ENCODE data around the gene CAPNS1.

The CAPNS1 gene

GRCh38 chr19:36153126-36153525 is 13.3 kb downstream of the CAPNS1 start:
- no peak overlapping the region for H3K27ac ChIP-seq (ENCODE audit: low read length)
- TF ChIP-seq EZH2 (IDR thresholded peaks at IDR 0.05; ENCODE audit: borderline replicate concordance, low read depth, low read length, severe bottlenecking) (no peak), CTCF (IDR thresholded peaks at IDR 0.05; ENCODE audit: borderline replicate concordance, extremely low read depth, low read length, poor library complexity, severe bottlenecking) (no peak)
- ATAC-seq (ENCODE audit: insufficient read depth, low read depth) (no peak), DNase-seq (no peak)
- H3K4me2 ChIP-seq (ENCODE audit: insufficient read depth, low read length): no peak overlapping the region
- no peaks in the 10 kb centered on the region for H3K4me1 ChIP-seq (ENCODE audit: insufficient read depth, low read length)
- H3K9ac ChIP-seq (ENCODE audit: low read depth, low read length): no peak overlapping the region
- peaks cover 28% of the 10 kb centered on the region for H3K36me3 ChIP-seq (ENCODE audit: insufficient read depth, low read length)
- no peaks in the 10 kb centered on the region for H3K9me3 ChIP-seq (ENCODE audit: insufficient read depth, low read length, severe bottlenecking)
- H3K79me2 ChIP-seq (ENCODE audit: insufficient read depth, low read length): no peaks in the 10 kb centered on the region
- H4K20me1 ChIP-seq (ENCODE audit: insufficient read depth, low read length): no peaks in the 10 kb centered on the region
- no peak overlapping the region for H3K4me3 ChIP-seq (ENCODE audit: low read depth in 1 of 2, low read length in 2 of 2)
- H3K27me3 ChIP-seq (ENCODE audit: insufficient read depth, low read length, poor library complexity): no peaks in the 10 kb centered on the region
- H2AFZ ChIP-seq (ENCODE audit: low read depth, low read length): no peak overlapping the region

- Histone ChIP-seq H3K4me1 (ENCODE audit: insufficient read depth, low read length) (no peaks in the 10 kb centered on the region), H3K9ac (ENCODE audit: low read depth, low read length) (no peak overlapping the region), H4K20me1 (ENCODE audit: insufficient read depth, low read length) (no peaks in the 10 kb centered on the region), H3K4me2 (ENCODE audit: insufficient read depth, low read length) (no peak overlapping the region), H3K36me3 (ENCODE audit: insufficient read depth, low read length) (no peaks in the 10 kb centered on the region; the same call in 1 of the 2 replicates), H3K27me3 (ENCODE audit: insufficient read depth, low read length, poor library complexity) (no peaks in the 10 kb centered on the region), H2AFZ (ENCODE audit: low read depth, low read length) (no peak overlapping the region), H3K9me3 (ENCODE audit: insufficient read depth, low read length, severe bottlenecking) (no peaks in the 10 kb centered on the region), H3K4me3 (ENCODE audit: low read depth in 1 of 2, low read length in 2 of 2) (no peak overlapping the region), H3K27ac (ENCODE audit: low read length) (no peak overlapping the region), H3K79me2 (ENCODE audit: insufficient read depth, low read length) (no peaks in the 10 kb centered on the region)
- no peak for TF ChIP-seq CTCF (IDR thresholded peaks at IDR 0.05; ENCODE audit: borderline replicate concordance, extremely low read depth, low read length, poor library complexity, severe bottlenecking)
- TF ChIP-seq EZH2 (IDR thresholded peaks at IDR 0.05; ENCODE audit: borderline replicate concordance, low read depth, low read length, severe bottlenecking): no peak
- no peak for DNase-seq
- no peak for ATAC-seq (ENCODE audit: insufficient read depth, low read depth)
These were observed 21.1 kb downstream of the CAPNS1 start for GRCh38 chr19:36160821-36161596.

GRCh38 chr19:36163813-36164212 is 23.9 kb downstream of the CAPNS1 start:
- no peaks in the 10 kb centered on the region for H4K20me1 ChIP-seq (ENCODE audit: insufficient read depth, low read length)
- no peaks in the 10 kb centered on the region; the same call in 1 of the 2 replicates for H3K36me3 ChIP-seq (ENCODE audit: insufficient read depth, low read length)
- H2AFZ ChIP-seq (ENCODE audit: low read depth, low read length): no peak overlapping the region
- no peak overlapping the region for H3K27ac ChIP-seq (ENCODE audit: low read length)
- H3K4me2 ChIP-seq (ENCODE audit: insufficient read depth, low read length): no peak overlapping the region
- H3K4me3 ChIP-seq (ENCODE audit: low read depth in 1 of 2, low read length in 2 of 2): no peak overlapping the region
- H3K9me3 ChIP-seq (ENCODE audit: insufficient read depth, low read length, severe bottlenecking): no peaks in the 10 kb centered on the region
- H3K4me1 ChIP-seq (ENCODE audit: insufficient read depth, low read length): no peaks in the 10 kb centered on the region
- ATAC-seq (ENCODE audit: insufficient read depth, low read depth): no peak
- TF ChIP-seq CTCF (IDR thresholded peaks at IDR 0.05; ENCODE audit: borderline replicate concordance, extremely low read depth, low read length, poor library complexity, severe bottlenecking) (no peak), EZH2 (IDR thresholded peaks at IDR 0.05; ENCODE audit: borderline replicate concordance, low read depth, low read length, severe bottlenecking) (no peak)
- no peak overlapping the region for H3K9ac ChIP-seq (ENCODE audit: low read depth, low read length)
- DNase-seq: no peak
- H3K79me2 ChIP-seq (ENCODE audit: insufficient read depth, low read length): no peaks in the 10 kb centered on the region
- no peaks in the 10 kb centered on the region for H3K27me3 ChIP-seq (ENCODE audit: insufficient read depth, low read length, poor library complexity)

Measured in DND-41 (cell line).